ENCODE measurements around the gene PGBD5. TPM values are rescaled to one million over a fixed set of nuclear protein-coding genes. Genes with fewer than 3 reads are reported as not detected.

Gene PGBD5
- total and polyA plus RNA-seq, 2 donors (not counting 1 experiment from before 2014, with no cell fraction given) = 0.10 to 0.17 TPM

DNA sequence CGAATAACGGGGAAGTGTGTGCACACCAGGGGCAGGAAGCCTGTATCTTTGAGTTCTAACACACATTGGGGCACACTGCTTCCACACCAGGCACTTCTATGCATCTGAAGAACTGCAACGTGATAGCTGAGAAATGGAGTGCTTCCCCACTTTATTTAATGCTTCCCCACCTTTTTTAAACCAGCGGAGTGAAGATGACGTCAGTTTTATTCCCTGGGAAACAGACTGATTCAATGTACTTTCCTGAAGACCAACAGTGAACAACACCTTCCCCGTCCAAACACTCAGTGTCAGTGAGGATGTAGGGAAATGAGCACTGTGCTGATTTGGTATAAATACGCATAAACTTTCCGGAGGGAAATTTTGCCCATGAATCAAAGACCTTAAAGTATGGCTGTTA lies 87.1 kb downstream of the PGBD5 start:
- Histone ChIP-seq H2AFZ (ENCODE audit: low read length) (no peak overlapping the region), H3K4me1 (ENCODE audit: control insufficient read depth, extremely low read depth, insufficient read depth, low read length) (no peaks in the 10 kb centered on the region), H3K9me3 (ENCODE audit: control insufficient read depth, insufficient read depth, low read depth, low read length) (no peaks in the 10 kb centered on the region), H3K27me3 (ENCODE audit: control insufficient read depth, insufficient read depth, low read length) (no peaks in the 10 kb centered on the region), H3K27ac (ENCODE audit: insufficient read depth, low read length) (no peak overlapping the region), H3K36me3 (ENCODE audit: control insufficient read depth, insufficient read depth, low read length) (no peaks in the 10 kb centered on the region), H4K20me1 (ENCODE audit: control insufficient read depth, extremely low read depth, insufficient read depth, low read length) (no peaks in the 10 kb centered on the region), H3K4me3 (replicated peaks in 1 of 4; ENCODE audit: control extremely low read depth in 1 of 4, insufficient read depth in 1 of 4, low read depth in 3 of 4, low read length in 4 of 4) (no peak overlapping the region), H3K9ac (ENCODE audit: insufficient read depth, low read length) (no peak overlapping the region), H3K4me2 (ENCODE audit: extremely low read depth, insufficient read depth, low read length) (no peak overlapping the region), H3K79me2 (ENCODE audit: control insufficient read depth, insufficient read depth, low read length) (no peaks in the 10 kb centered on the region)
- no peak for DNase-seq (ENCODE audit: low read depth in 2 of 2)
- no peak for TF ChIP-seq EZH2 (IDR thresholded peaks at IDR 0.05; ENCODE audit: low read length, missing control alignments)
- TF ChIP-seq, protein P1, sequence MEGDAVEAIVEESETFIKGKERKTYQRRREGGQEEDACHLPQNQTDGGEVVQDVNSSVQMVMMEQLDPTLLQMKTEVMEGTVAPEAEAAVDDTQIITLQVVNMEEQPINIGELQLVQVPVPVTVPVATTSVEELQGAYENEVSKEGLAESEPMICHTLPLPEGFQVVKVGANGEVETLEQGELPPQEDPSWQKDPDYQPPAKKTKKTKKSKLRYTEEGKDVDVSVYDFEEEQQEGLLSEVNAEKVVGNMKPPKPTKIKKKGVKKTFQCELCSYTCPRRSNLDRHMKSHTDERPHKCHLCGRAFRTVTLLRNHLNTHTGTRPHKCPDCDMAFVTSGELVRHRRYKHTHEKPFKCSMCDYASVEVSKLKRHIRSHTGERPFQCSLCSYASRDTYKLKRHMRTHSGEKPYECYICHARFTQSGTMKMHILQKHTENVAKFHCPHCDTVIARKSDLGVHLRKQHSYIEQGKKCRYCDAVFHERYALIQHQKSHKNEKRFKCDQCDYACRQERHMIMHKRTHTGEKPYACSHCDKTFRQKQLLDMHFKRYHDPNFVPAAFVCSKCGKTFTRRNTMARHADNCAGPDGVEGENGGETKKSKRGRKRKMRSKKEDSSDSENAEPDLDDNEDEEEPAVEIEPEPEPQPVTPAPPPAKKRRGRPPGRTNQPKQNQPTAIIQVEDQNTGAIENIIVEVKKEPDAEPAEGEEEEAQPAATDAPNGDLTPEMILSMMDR (conservative IDR thresholded peaks at IDR 0.05 in 1 of 2, IDR thresholded peaks at IDR 0.05 in 1 of 2; ENCODE audit: low read depth in 1 of 2, low read length in 2 of 2) = no peak

DNA sequence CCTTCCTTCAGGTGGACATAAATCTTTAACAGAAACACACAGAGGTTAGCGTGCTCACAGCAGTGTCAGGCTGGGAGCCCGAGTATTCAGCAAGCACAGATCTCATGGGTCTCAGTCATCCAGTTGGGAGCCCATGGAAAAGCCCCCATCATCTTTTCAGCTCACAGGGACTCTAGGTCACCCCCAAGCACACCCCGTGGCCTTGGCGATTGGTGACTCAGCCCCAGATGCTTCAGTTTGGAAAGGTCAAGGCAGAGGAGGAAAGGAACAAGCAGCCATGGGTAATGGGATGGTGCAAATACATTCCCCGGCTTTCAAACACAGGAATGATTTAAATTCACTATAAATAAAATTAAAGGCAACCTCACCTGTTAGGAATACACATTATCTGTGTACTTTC lies 88.9 kb downstream of the PGBD5 start:
- TF ChIP-seq, protein P1 (conservative IDR thresholded peaks at IDR 0.05 in 1 of 2, IDR thresholded peaks at IDR 0.05 in 1 of 2; ENCODE audit: low read depth in 1 of 2, low read length in 2 of 2) = no peak
- TF ChIP-seq EZH2 (IDR thresholded peaks at IDR 0.05; ENCODE audit: low read length, missing control alignments) = no peak
- Histone ChIP-seq H3K27ac (ENCODE audit: insufficient read depth, low read length) (no peak overlapping the region), H3K27me3 (ENCODE audit: control insufficient read depth, insufficient read depth, low read length) (no peaks in the 10 kb centered on the region), H3K4me3 (replicated peaks in 1 of 4; ENCODE audit: control extremely low read depth in 1 of 4, insufficient read depth in 1 of 4, low read depth in 3 of 4, low read length in 4 of 4) (no peak overlapping the region), H4K20me1 (ENCODE audit: control insufficient read depth, extremely low read depth, insufficient read depth, low read length) (no peaks in the 10 kb centered on the region), H3K9ac (ENCODE audit: insufficient read depth, low read length) (no peak overlapping the region), H3K79me2 (ENCODE audit: control insufficient read depth, insufficient read depth, low read length) (no peaks in the 10 kb centered on the region), H3K4me1 (ENCODE audit: control insufficient read depth, extremely low read depth, insufficient read depth, low read length) (no peaks in the 10 kb centered on the region), H3K9me3 (ENCODE audit: control insufficient read depth, insufficient read depth, low read depth, low read length) (no peaks in the 10 kb centered on the region), H3K4me2 (ENCODE audit: extremely low read depth, insufficient read depth, low read length) (no peak overlapping the region), H2AFZ (ENCODE audit: low read length) (no peak overlapping the region), H3K36me3 (ENCODE audit: control insufficient read depth, insufficient read depth, low read length) (no peaks in the 10 kb centered on the region)
- DNase-seq (ENCODE audit: low read depth in 2 of 2) = no peak

DNA sequence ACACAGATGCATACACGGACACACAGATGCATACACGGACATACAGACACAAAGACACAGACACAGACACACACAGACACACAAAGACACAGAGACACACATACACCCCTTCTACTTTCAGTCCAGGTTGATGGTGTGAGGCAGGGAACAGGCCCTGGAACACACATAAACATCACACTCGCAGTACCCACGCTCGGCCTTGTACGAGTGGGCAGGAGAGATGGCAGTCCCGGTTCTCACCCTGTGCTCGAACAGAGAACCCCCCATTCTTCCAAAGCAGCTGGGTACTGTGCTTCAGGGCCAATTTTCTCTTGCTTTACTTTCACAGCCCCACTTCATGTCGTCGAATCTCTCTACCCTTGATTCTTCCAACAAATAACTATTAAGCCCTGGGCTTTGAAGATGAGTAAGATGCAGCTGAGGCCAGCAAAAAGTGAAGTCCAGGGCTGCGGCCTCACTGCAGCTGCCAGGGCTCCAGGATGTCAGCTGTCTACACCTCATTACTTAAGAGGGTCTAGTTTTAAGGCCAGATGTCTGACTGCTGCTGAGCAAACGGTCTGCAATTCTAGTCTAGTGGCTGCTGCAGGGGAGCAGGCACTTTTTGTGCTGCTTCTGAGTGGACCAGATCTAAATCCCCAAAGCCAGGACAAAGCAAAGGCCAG lies 90.1 kb downstream of the PGBD5 start:
- Histone ChIP-seq H2AFZ (ENCODE audit: low read length) (no peak overlapping the region), H3K4me3 (replicated peaks in 1 of 4; ENCODE audit: control extremely low read depth in 1 of 4, insufficient read depth in 1 of 4, low read depth in 3 of 4, low read length in 4 of 4) (no peak overlapping the region), H3K27me3 (ENCODE audit: control insufficient read depth, insufficient read depth, low read length) (no peaks in the 10 kb centered on the region), H3K4me1 (ENCODE audit: control insufficient read depth, extremely low read depth, insufficient read depth, low read length) (no peaks in the 10 kb centered on the region), H3K79me2 (ENCODE audit: control insufficient read depth, insufficient read depth, low read length) (no peaks in the 10 kb centered on the region), H3K9ac (ENCODE audit: insufficient read depth, low read length) (no peak overlapping the region), H3K36me3 (ENCODE audit: control insufficient read depth, insufficient read depth, low read length) (no peaks in the 10 kb centered on the region), H3K9me3 (ENCODE audit: control insufficient read depth, insufficient read depth, low read depth, low read length) (no peaks in the 10 kb centered on the region), H3K27ac (ENCODE audit: insufficient read depth, low read length) (no peak overlapping the region), H4K20me1 (ENCODE audit: control insufficient read depth, extremely low read depth, insufficient read depth, low read length) (no peaks in the 10 kb centered on the region), H3K4me2 (ENCODE audit: extremely low read depth, insufficient read depth, low read length) (no peak overlapping the region)
- DNase-seq (ENCODE audit: low read depth in 2 of 2) = peak in 1 of 2 donors; percentile 20
- TF ChIP-seq, protein P1 (conservative IDR thresholded peaks at IDR 0.05 in 1 of 2, IDR thresholded peaks at IDR 0.05 in 1 of 2; ENCODE audit: low read depth in 1 of 2, low read length in 2 of 2) = no peak
- TF ChIP-seq EZH2 (IDR thresholded peaks at IDR 0.05; ENCODE audit: low read length, missing control alignments) = no peak

Data from fibroblast of lung (primary cell).